Skin of body (tissue), 2 donors: ENCODE data around the gene IGFBP7. TPM values are rescaled to one million over a fixed set of nuclear protein-coding genes. Genes with fewer than 3 reads are reported as not detected.

Experiments used
- DNase-seq: peaks from one replicate; lab custom pipeline; 2025; lab: John Stamatoyannopoulos, UW
- total RNA-seq: library from RNA; depleted of rRNA; stranded (reverse); fragments of >200 nt; gene quantifications from one replicate; pipeline ENCODE4 v1.2.3, GENCODE V29; 2014

Gene IGFBP7, protein sequence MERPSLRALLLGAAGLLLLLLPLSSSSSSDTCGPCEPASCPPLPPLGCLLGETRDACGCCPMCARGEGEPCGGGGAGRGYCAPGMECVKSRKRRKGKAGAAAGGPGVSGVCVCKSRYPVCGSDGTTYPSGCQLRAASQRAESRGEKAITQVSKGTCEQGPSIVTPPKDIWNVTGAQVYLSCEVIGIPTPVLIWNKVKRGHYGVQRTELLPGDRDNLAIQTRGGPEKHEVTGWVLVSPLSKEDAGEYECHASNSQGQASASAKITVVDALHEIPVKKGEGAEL
- 85.4 TPM for total RNA-seq

- no peak for DNase-seq
These were observed at the start of gene IGFBP7 for GRCh38 chr4:57109847-57110639. Gene IGFBP7 (minus strand): TSS chr4:57110385. CDS start chr4:57110351, 34 bp downstream.

DNA sequence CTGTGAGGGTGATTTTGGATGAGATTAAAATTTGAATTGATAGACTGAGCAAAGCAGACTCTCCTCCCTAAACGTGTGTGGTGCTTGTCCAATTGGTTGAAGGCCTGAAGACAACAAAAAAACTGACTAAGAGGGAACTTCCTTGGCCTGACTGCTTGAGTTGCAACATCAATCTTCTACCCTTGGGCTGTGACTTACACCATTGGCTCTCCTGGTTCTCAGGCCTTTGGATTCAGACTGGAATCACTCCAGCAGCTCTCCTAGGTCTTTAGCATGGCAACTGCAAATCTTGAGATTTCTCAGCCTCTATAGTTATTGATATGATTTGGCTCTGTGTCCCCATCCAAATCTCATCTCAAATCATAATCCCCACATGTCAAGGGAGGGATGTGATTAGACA, 49.7 kb upstream of the IGFBP7 start:
- no peak for DNase-seq

DNA sequence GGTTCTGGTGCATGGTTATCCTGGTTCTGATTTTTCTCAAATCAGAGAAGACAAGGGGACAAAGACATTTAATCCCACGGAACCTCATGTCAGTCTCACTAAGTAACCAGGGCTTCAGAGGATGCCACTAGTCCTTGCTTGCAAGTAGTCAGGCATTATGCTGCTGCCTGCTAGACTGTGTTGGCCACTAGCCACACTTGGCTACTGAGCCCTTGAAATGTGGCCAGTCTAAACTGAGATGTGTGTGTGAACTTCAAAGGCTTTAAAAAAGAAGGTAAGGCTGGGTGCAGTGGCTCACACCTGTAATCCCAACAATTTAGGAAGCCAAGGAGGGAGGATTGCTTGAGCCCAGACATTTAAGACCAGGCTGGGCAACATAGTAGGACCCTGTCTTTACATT, 48.6 kb upstream of the IGFBP7 start:
- DNase-seq, result no peak

DNA sequence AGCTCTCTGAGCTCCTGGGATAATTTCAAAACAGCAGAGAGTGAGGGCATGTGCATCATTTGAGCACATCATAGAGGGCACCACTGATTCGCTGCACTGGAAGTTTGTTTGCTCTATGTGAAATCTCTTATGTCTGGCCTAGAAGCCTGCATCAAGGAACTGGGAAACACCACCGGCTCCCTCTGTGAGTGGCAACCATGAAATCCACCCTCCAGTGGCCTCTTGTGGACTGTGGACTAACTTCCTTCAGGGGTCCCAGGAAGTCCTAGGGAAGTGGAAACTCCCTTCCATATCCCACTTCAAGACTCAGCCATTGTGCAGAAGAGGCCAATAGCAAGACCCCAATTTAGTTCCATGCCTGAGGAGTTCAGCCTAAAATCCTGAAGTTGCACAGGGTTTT, 48.0 kb upstream of the IGFBP7 start:
- DNase-seq, result no peak

GRCh38 chr4:57157596-57158137, 47.5 kb upstream of the IGFBP7 start:
- DNase-seq, result no peak

GRCh38 chr4:57156242-57156990, 46.2 kb upstream of the IGFBP7 start:
- no peak for DNase-seq

DNA sequence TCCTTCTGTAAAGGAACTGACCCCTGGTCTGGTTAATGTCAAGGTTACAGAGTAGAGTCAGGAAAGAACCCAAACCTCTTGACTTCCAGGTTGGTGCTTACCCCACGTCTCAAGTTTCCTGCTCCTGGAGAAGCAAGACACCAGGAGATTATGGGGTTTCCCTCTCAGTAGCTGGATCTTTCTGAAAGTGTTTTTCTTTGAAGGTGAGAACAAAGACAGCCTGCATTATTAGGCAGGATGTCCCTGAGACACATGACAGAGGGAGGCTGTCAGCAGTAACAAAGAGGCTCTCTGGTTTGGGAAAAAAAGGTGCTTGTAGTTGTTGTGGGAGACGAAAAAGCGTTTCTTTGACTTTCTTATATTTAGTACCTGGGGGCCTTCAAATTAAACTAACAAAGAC, 44.7 kb upstream of the IGFBP7 start:
- DNase-seq, result no peak

DNA sequence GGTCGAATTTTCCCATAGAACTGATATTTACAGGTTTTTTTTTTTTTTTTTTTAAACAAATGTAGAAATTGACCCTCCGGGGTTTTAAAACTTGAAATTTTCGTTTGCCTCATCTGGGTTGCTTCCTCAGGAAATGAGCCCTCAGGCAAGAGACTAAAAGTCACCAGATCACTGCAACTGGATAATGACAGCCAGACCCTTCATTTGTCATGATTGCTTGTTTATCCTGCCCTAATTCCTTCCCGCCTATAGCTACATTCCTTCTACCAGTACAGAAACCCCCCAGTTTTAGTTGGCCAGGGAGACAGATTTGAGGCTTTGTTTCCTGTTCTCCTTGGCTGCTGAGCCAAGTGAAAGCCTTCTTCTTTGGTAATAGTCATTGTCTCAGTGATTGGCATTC, 44.0 kb upstream of the IGFBP7 start:
- no peak for DNase-seq

- no peak for DNase-seq
These were observed 43.0 kb upstream of the IGFBP7 start for GRCh38 chr4:57153207-57153606.

DNA sequence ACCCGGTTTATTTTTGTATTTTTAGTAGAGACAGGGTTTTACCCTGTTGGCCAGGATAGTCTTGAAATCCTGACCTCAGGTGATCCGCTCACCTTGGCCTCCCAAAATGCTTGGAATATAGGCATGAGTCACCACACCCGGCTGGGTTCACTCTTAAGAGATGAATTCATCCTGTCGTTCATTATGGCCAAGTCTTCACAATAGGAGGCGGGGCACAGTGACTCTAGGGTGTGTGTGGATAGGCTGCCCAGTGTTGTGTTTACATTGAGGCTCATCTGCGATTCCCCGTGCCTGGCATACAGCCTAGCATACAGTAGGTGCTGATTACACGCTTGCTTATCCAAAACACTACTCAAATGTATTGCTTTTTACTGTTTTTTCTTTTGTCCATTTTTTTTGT, 41.3 kb upstream of the IGFBP7 start:
- no peak for DNase-seq

GRCh38 chr4:57149833-57150232, 39.6 kb upstream of the IGFBP7 start:
- DNase-seq, result no peak

DNA sequence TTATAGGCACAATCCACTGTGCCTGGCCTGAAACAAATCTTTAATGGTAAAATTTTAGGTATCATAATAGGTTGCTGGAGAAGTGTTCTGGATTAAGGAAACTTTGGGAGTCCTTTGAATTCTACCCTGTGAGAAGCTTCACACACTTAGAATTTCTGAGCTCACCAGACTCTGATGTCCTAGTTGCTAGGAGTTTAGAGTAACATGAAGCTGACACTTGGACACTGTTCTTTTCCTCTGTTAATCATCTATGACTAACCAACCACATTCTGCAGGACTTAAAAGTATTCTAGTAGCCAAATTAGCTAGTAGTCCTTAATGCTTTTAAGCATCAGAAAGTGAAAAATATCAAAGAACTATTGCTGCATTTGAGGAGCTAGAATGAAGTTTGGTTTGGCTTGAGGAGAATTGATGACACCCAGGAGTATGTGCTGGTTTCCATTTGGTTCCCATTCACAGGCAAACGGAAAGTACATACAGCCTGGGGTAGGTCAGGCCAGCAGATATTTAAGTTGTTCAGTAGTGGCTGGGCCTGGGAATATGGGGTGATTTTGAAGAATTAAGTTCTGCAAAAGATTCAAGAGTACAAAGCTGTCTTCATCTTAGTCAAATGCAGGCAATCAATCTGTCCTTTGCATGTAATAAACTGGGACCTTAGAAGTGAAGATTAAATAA, 38.8 kb upstream of the IGFBP7 start:
- no peak for DNase-seq

DNA sequence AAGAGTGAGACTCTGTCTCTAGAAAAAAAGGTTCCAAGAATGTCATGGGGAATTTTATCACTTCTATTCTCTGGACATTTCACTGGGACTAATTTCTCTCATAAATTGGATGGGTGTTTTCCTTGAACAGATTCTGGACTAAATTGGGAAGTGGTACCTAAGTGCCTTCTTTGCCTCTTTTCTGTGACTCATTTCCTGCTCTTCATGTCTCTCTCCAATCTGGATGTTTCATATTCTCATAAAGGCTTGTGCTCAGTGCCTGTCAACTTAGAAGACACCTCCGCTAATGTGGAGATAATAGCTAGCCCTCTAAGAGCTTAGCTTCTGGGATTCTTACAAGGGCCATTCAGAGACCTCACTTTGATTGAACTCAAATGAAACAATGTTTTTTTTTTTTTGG, 38.0 kb upstream of the IGFBP7 start:
- no peak for DNase-seq

- no peak for DNase-seq
These were observed 37.3 kb upstream of the IGFBP7 start for GRCh38 chr4:57147335-57148060.

DNA sequence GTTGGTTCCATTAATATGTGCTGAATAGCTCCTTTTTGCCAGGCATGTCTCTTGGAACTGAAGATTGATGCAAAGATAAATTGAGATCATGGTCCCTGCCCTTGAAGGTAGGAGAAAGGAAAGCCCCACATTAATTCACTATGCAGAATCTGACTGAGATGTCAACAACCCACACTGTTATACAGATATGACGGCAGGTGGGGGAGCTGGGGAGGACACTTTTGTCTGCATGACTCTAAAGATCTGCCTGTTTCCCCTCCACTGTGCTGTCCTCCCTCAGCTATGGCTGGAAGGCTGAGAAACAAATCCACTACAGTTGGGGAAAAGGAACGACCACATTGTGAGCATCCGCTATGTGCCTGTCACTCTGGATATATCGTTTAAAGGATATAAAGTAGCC, 36.3 kb upstream of the IGFBP7 start:
- DNase-seq, result no peak

GRCh38 chr4:57144466-57144865, 34.3 kb upstream of the IGFBP7 start:
- no peak for DNase-seq

DNA sequence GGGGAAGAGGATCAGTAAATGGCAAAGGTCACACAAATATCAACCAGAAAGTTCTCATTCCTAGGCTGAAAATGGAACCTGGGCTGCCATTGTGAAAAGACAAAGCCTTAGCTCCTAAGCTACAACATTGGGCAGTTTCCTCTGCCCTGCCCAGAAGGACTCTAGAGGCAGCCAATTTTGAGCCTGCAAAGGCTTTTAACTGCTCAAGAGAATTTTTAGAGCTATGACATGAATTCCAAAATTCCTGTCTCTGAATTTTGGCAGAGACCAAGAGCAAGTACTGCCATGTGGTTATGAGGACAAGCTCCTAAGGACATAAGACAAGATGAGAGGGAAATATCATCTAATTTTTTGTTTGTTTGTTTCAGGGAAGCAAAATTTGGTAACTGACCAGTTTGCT, 29.6 kb upstream of the IGFBP7 start:
- DNase-seq, result no peak

DNA sequence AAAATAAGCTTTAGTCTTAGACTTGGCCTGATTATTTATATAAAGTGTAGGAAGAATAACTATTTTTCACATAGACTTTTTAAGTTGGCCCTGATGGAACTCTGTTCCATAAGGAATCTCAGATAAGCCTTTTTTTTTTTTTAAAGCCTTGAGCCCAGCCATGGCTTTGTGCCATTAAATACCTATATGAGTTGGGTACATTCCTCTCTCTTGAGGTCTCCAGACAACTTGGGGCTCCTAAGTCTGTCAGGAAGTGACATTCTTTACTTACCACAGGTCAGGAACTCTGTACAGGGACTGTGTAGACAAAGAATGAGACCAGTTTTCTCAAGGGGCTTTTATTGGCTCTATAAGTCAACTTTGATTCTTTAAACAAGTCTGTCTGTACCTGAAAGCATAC, 27.1 kb upstream of the IGFBP7 start:
- no peak for DNase-seq

- DNase-seq, result no peak
These were observed 26.1 kb upstream of the IGFBP7 start for GRCh38 chr4:57136281-57136680.

GRCh38 chr4:57132743-57133137, 22.6 kb upstream of the IGFBP7 start:
- no peak for DNase-seq
